Measurements from ENCODE around the gene TSTD2.

The TSTD2 gene

DNA sequence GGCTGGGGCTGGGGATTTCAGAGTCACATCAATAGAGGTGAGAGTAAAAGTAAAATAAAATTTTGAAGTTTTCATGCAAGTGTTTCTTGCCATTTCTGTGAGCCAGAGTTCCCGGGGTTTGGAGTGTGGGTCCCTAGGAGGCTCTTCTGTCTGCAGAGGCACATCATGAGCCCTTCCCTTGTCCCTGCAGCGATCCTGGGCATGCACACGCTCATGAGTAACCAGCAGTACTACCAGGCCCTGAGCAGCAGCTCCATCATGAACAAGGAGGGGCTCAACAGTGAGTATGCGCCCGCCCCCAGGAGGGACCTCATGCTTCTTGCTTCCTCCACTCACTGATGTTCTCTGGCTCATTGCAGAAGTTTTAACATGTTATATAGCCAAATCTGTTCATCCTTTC lies 70.6 kb downstream of the TSTD2 start:
- DNase-seq (ENCODE audit: low spot score), result no peak

- DNase-seq (ENCODE audit: low spot score), result no peak
These were observed 71.7 kb downstream of the TSTD2 start for GRCh38 chr9:97561501-97561900.

- DNase-seq (ENCODE audit: low spot score), result no peak
These were observed 72.3 kb downstream of the TSTD2 start for GRCh38 chr9:97560851-97561250.

- DNase-seq (ENCODE audit: low spot score), result no peak
These were observed 73.0 kb downstream of the TSTD2 start for GRCh38 chr9:97560154-97560553.

GRCh38 chr9:97559111-97559514 lies 74.1 kb downstream of the TSTD2 start:
- DNase-seq (ENCODE audit: low spot score), result no peak

DNA sequence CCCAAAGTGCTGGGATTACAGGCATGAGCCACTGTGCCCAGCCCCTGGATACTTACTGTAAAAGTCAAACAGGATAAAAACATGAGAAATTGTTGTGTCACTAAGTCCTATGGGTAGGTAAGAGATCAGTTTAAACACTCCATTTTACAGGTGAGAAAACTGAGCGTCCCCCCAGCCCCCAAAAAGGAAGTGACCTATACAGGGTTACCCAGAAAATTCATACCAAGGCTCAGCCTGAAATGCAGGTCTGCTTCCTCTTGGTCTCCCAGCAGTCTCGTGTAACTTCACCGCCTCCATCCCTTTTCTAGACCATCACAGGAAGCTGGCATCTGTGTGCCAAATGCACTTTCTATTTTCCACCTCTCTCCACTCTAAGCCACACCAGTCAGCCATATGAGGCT lies 74.5 kb downstream of the TSTD2 start:
- no peak for DNase-seq (ENCODE audit: low spot score)

DNA sequence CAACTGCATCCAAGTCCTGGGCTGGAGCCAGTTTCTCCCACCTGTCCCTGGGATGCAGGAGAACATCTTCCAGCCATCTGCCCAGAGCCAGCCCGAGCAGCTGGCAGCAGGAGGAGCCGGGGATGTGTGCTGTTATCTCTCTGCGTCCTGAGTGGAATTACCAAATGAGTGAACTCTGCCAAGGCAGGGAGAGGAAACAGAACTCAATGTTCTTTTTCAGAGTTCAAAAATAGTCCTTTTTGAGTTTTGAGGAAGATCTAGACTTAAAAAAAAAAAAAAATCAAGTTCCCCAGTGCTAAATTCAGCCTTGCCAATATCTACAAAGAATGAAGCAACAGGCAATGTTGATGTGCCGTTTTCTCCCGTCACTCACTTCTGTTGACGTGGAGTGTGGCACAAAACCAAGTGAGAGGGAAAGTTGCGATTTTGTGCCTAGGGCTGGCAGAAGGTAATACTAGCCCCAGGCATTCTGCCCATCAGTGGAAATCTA lies 75.5 kb downstream of the TSTD2 start:
- no peak for DNase-seq (ENCODE audit: low spot score)

- DNase-seq (ENCODE audit: low spot score), result no peak
These were observed 76.2 kb downstream of the TSTD2 start for GRCh38 chr9:97556721-97557605.

DNA sequence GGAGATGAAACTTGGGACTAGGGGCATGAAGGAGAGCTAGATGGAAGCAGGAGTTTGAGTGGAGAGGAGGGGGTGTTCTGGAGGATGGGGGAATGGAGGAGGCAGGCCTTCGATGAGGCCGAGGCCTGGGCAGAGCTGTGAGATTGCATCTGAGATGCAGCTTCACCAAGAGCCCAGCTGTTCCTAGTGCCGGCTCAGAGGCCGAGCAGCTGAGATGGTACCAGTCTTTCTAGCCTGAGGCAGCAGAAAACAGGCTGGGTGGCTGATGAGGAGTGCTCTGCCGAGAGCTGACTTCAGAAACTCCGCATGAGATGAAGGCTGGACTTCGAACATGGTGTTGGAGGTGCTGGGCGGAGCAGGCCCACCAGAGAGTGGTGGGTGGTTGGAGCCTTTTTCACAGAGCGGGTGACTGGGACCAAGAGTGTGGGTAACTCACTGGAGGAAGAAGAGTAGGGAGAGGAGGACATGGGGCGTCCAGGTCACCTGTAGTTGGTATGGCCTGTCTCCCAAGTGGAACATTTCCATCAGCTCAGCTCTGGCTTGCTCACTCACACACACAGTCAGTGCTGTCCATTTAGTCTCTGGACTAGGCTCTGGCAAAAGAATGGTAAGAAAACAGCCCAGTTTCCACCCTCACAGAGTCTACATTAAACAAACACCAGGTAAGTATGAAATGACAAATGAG lies 77.0 kb downstream of the TSTD2 start:
- no peak for DNase-seq (ENCODE audit: low spot score)

- no peak for DNase-seq (ENCODE audit: low spot score)
These were observed 78.0 kb downstream of the TSTD2 start for GRCh38 chr9:97555164-97555563.

DNA sequence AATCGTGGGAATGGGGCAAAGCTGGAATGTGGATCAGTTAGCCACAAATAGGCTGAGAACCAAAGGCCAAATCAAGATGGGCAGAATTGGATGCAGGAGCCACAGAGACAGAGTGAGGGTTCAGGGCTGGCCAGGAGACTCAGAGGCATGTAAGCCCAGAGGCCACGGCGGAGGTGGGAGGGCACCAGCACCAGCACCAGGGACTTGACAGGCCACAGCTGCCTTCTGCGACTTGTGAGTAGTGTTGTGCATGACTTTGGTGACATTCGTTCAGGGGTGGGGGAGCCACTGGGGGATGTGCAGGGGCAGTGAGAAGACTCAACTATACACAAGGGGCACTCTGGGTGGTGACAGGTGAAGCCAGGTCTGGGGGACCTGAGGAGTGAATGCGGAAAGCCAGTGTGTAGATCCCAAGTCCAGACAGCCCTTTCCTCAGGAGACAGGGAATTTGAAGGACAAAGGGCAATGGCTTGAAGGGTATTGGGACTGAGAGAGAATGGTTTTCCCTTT lies 78.5 kb downstream of the TSTD2 start:
- DNase-seq (ENCODE audit: low spot score), result no peak

DNA sequence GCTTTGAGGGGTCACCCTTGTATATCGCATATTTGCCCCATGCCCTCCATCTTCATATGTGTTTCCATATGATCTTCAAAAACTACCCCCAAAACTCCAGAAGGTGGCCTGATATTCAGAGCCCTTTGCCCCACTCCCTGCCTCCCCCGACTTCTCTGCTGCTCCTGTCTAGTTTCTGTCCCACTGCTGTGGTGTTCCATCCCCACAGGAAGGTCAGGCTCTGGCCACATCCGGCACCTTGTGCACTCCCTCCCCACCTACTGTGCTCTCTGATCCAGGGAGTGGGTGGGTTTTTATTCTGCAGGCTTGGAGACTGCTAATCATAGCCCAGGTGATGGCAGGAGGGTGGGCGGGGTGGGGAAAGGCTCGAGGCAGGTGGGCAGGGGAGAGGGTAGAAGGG lies 79.3 kb downstream of the TSTD2 start:
- DNase-seq (ENCODE audit: low spot score), result no peak

GRCh38 chr9:97553141-97553540 lies 80.0 kb downstream of the TSTD2 start:
- DNase-seq (ENCODE audit: low spot score), result no peak

DNA sequence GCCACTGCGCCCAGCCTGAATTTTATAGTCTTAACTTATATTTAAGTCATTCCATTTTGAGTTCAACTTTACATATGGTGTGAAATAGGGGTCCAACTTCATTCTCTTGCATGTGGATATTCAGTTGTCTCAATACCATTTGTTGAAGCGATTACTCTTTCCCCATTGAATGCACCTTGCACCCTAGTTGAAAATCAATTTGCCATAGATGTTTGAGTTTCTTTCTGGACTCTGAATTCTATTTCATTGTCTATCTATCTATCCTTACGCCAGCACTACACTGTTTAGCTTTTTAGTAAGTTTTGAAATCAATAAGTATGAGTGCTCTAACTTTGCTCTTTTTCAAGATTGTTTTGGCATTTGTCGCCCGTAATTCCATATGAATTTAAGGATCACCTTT lies 81.9 kb downstream of the TSTD2 start:
- no peak for DNase-seq (ENCODE audit: low spot score)

- DNase-seq (ENCODE audit: low spot score), result no peak
These were observed 82.8 kb downstream of the TSTD2 start for GRCh38 chr9:97550386-97550785.

Data from kidney capillary endothelial cell (primary cell).